CD4-positive, alpha-beta T cell treated with Interferon gamma for 1 hour (primary cell): ENCODE measurements around the gene MEGF6.
"Not testable (repeated sequence)": the region's sequence is repeated elsewhere in the genome, so short reads cannot be mapped to it uniquely, and the experiment has no call there.

Source experiments
- DNase-seq: peaks from one replicate; pipeline ENCODE4 v3.0.0-alpha.2; 2020

MEGF6 gene

GRCh38 chr1:3629561-3630160 lies 18.4 kb upstream of the MEGF6 start:
- no peak for DNase-seq

GRCh38 chr1:3628445-3628844 lies 17.1 kb upstream of the MEGF6 start:
- DNase-seq = no peak

GRCh38 chr1:3627515-3628253 lies 16.4 kb upstream of the MEGF6 start:
- no peak for DNase-seq

GRCh38 chr1:3626025-3626424 lies 14.7 kb upstream of the MEGF6 start:
- DNase-seq = no peak

GRCh38 chr1:3625151-3625907 lies 14.0 kb upstream of the MEGF6 start:
- no peak for DNase-seq

- peak; percentile 98 for DNase-seq
These were observed 13.2 kb upstream of the MEGF6 start, which contains the start of gene TPRG1L for GRCh38 chr1:3624200-3625136. Gene TPRG1L (plus strand): TSS chr1:3625015. CDS start chr1:3625073, 58 bp downstream.

GRCh38 chr1:3623441-3624199 lies 12.3 kb upstream of the MEGF6 start:
- no peak for DNase-seq

- DNase-seq = not testable (repeated sequence)
These were observed 10.8 kb upstream of the MEGF6 start for GRCh38 chr1:3622102-3622501.

- peak; percentile 19 for DNase-seq
These were observed 9.9 kb upstream of the MEGF6 start for GRCh38 chr1:3621151-3621671.

- DNase-seq = no peak
These were observed 9.4 kb upstream of the MEGF6 start for GRCh38 chr1:3620708-3621107.

GRCh38 chr1:3618881-3619671 lies 7.8 kb upstream of the MEGF6 start:
- peak; percentile 73 for DNase-seq

GRCh38 chr1:3618531-3618880 lies 7.2 kb upstream of the MEGF6 start:
- DNase-seq = no peak

GRCh38 chr1:3617806-3618345 lies 6.6 kb upstream of the MEGF6 start:
- DNase-seq = no peak

- no peak for DNase-seq
These were observed 5.6 kb upstream of the MEGF6 start for GRCh38 chr1:3616861-3617260.

GRCh38 chr1:3614755-3615742 lies 3.7 kb upstream of the MEGF6 start:
- DNase-seq = no peak

- no peak for DNase-seq
These were observed 815 bp upstream of the MEGF6 start for GRCh38 chr1:3612123-3612522.

GRCh38 chr1:3610527-3611169 lies 660 bp downstream of the MEGF6 start:
- no peak for DNase-seq

- DNase-seq = no peak
These were observed 1.4 kb downstream of the MEGF6 start for GRCh38 chr1:3609769-3610526.
